ENCODE data around the gene PDE5A.

- TF ChIP-seq CTCF (conservative IDR thresholded peaks at IDR 0.05 in 1 of 2, IDR thresholded peaks at IDR 0.05 in 1 of 2; ENCODE audit: extremely low read depth in 1 of 2, insufficient read depth in 1 of 2, low read depth in 1 of 2, low read length in 2 of 2) (no peak), EZH2 (IDR thresholded peaks at IDR 0.05; ENCODE audit: borderline replicate concordance, low read length) (no peak)
Observed at GRCh38 chr4:119587796-119588195, 40.8 kb downstream of the PDE5A start.

Measured in mammary epithelial cell (primary cell).